COLO668 (cell line): ENCODE measurements around the gene MBOAT1.

Experiments
- DNase-seq: peaks from one replicate; lab custom pipeline; 2025; ENCODE audit not compliant: unreplicated experiment; lab: John Stamatoyannopoulos, UW

MBOAT1 gene

DNA sequence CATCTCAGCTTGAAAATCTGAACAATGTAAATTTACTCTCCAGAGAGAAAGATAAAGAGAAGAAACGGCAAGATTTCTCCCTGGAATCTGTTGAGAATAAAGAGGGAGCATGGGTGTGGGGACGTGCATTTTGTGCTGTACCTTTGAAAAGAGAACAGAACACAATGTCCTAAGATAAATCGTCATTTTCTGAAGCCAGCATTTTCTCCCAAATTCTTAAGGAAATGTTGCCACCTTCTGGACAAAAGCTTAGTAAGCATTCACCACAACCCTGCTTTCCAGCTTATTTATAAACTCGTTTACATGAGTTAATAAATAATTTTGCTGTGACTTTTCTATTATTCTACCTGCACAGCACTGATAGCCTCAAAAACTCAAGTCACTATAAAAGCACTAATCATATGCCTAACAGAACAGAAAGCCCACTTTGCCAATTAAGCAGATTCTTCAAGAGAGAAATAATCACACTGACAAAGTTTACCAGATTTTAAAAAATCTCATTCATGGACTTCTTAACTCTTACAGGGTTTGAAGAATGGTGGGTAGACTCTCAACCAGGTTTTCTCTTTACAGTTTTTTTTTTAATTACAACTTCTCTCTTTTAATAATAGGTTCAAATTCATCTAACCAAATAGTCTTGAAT is 155.8 kb downstream of the MBOAT1 start:
- peak; percentile 5 for DNase-seq

GRCh38 chr6:20055916-20056315 is 156.4 kb downstream of the MBOAT1 start:
- no peak for DNase-seq
